SH-SY5Y (cell line): Measurements from ENCODE around the gene POLR1H.

ENCODE experiments used
- GATA2 ChIP-seq: IDR thresholded peaks from 2 replicates; pipeline ENCODE4 v1.6.1; 2011; ENCODE audit warnings: mild to moderate bottlenecking, low read depth, low read length
- GATA3 ChIP-seq: IDR thresholded peaks from 2 replicates; pipeline ENCODE4 v1.6.1; 2011; ENCODE audit warnings: low read depth, mild to moderate bottlenecking, low read length, moderate library complexity

GRCh38 chr6:30041821-30042220 is 19.2 kb upstream of the POLR1H start:
- TF ChIP-seq GATA2 (no peak), GATA3 (no peak)
